HG02885 (cell line): Measurements from ENCODE around the gene CLDN34.

ENCODE experiments used
- ATAC-seq: cut with Tn5 transposase; IDR thresholded peaks from one replicate; pipeline ENCODE4 v1.9.1; 2021; ENCODE audit warnings: mild to moderate bottlenecking; ENCODE audit not compliant: unreplicated experiment, poor library complexity

The CLDN34 gene

GRCh38 chrX:9966775-9967408 is at the start of gene CLDN34:
Gene CLDN34 (plus strand): TSS chrX:9967358. CDS start chrX:9967358, 0 bp downstream.
- no peak for ATAC-seq

GRCh38 chrX:9917861-9918260 is 49.3 kb upstream of the CLDN34 start:
- ATAC-seq, result no peak

- ATAC-seq, result no peak
Measured at GRCh38 chrX:9919632-9920172, 47.5 kb upstream of the CLDN34 start.

- no peak for ATAC-seq
Measured at GRCh38 chrX:9921407-9921806, 45.8 kb upstream of the CLDN34 start.

GRCh38 chrX:9923357-9923756 is 43.8 kb upstream of the CLDN34 start:
- no peak for ATAC-seq

GRCh38 chrX:9926002-9926401 is 41.2 kb upstream of the CLDN34 start:
- no peak for ATAC-seq

- ATAC-seq, result no peak
Measured at GRCh38 chrX:9927698-9928482, 39.3 kb upstream of the CLDN34 start.

GRCh38 chrX:9935436-9935835 is 31.7 kb upstream of the CLDN34 start:
- ATAC-seq, result no peak

- ATAC-seq, result no peak
Measured at GRCh38 chrX:9937761-9938160, 29.4 kb upstream of the CLDN34 start.

GRCh38 chrX:9938516-9938915 is 28.6 kb upstream of the CLDN34 start:
- no peak for ATAC-seq

- no peak for ATAC-seq
Measured at GRCh38 chrX:9940421-9940820, 26.7 kb upstream of the CLDN34 start.

GRCh38 chrX:9942086-9942485 is 25.1 kb upstream of the CLDN34 start:
- peak; percentile 91 for ATAC-seq

- ATAC-seq, result no peak
Measured at GRCh38 chrX:9943420-9943819, 23.7 kb upstream of the CLDN34 start.

GRCh38 chrX:9947131-9947794 is 19.9 kb upstream of the CLDN34 start:
- no peak for ATAC-seq

- no peak for ATAC-seq
Measured at GRCh38 chrX:9948406-9948805, 18.8 kb upstream of the CLDN34 start.

GRCh38 chrX:9952300-9952699 is 14.9 kb upstream of the CLDN34 start:
- no peak for ATAC-seq

- ATAC-seq, result no peak
Measured at GRCh38 chrX:9953396-9953795, 13.8 kb upstream of the CLDN34 start.

- no peak for ATAC-seq
Measured at GRCh38 chrX:9955506-9955905, 11.7 kb upstream of the CLDN34 start.

- no peak for ATAC-seq
Measured at GRCh38 chrX:9957743-9958142, 9.4 kb upstream of the CLDN34 start.

- ATAC-seq, result no peak
Measured at GRCh38 chrX:9958183-9958582, 9.0 kb upstream of the CLDN34 start.

- no peak for ATAC-seq
Measured at GRCh38 chrX:9961750-9962149, 5.4 kb upstream of the CLDN34 start.
